H1 (cell line): ENCODE data around the gene STX7. TPM values are rescaled to one million over a fixed set of nuclear protein-coding genes. Genes with fewer than 3 reads are reported as not detected.

Experiments
- CTCF ChIA-PET: fragments of 300-600 bp; sonication (Branson Sonifier 250); formaldehyde crosslinking; loops from one replicate; lab custom pipeline; 2021; ENCODE audit not compliant: partially characterized antibody; lab: Charles Lee
- POLR2A ChIA-PET: fragments of 300-600 bp; sonication (Branson Sonifier 250); formaldehyde crosslinking; loops from one replicate; lab custom pipeline; 2021; ENCODE audit warnings: inconsistent platforms; ENCODE audit not compliant: partially characterized antibody; lab: Charles Lee
- DNase-seq, 2 experiments: peaks; one replicate each; pipeline versions ENCODE4 v3.0.0 to v3.0.0-alpha.2; 2010 to 2022; ENCODE audit warnings: low spot score in 2 of 2, low read depth in 1 of 2, mixed read lengths in 1 of 2
- FAIRE-seq: peaks from 2 replicates; lab custom pipeline; 2011; peaks lifted over from hg19 to GRCh38; lab: Jason Lieb, UNC
- H2AFZ ChIP-seq: 2 replicates; pipeline ENCODE4 v1.8.1; 2012; ENCODE audit warnings: low read length, inconsistent platforms
- H2AK5ac ChIP-seq: 2 replicates; pipeline ENCODE4 v1.6.1; 2013; ENCODE audit warnings: low read depth, low read length
- H2BK120ac ChIP-seq: replicated peaks from 2 replicates; pipeline ENCODE3; 2013; ENCODE audit warnings: low read depth, low read length, inconsistent platforms
- H2BK12ac ChIP-seq: 2 replicates; pipeline ENCODE4 v1.6.1; 2013; ENCODE audit warnings: low read depth, low read length
- H2BK15ac ChIP-seq: 2 replicates; pipeline ENCODE4 v1.6.1; 2013; ENCODE audit warnings: low read length
- H2BK20ac ChIP-seq: 2 replicates; pipeline ENCODE4 v1.6.1; 2013; ENCODE audit warnings: low read length
- H2BK5ac ChIP-seq: 2 replicates; pipeline ENCODE4 v1.6.1; 2013; ENCODE audit warnings: low read depth, low read length
- H3K14ac ChIP-seq: 2 replicates; pipeline ENCODE4 v1.6.1; 2013; ENCODE audit warnings: inconsistent platforms; ENCODE audit not compliant: insufficient read length
- H3K18ac ChIP-seq: 2 replicates; pipeline ENCODE4 v1.6.1; 2013; ENCODE audit warnings: low read length; ENCODE audit errors: extremely low read depth
- H3K23ac ChIP-seq: 2 replicates; pipeline ENCODE4 v1.6.1; 2013; ENCODE audit warnings: inconsistent platforms; ENCODE audit not compliant: insufficient read length
- H3K23me2 ChIP-seq: 2 replicates; pipeline ENCODE4 v1.6.1; 2013; ENCODE audit warnings: low read depth, low read length
- H3K27ac ChIP-seq: 2 replicates; pipeline ENCODE4 v1.6.1; 2011; ENCODE audit warnings: low read depth, low read length, inconsistent platforms
- H3K27me3 ChIP-seq, 4 experiments: replicated peaks in 1 of 4; 1 replicate in 1 of 4; 2 replicates in 3 of 4; pipeline versions ENCODE4 v1.6.1 to v1.8.1; 2011 to 2013; ENCODE audit warnings: low read length in 3 of 4, mild to moderate bottlenecking in 3 of 4, inconsistent platforms in 2 of 4, mixed read lengths in 2 of 4, moderate library complexity in 1 of 4; ENCODE audit not compliant: control insufficient read depth in 3 of 4, insufficient read depth in 3 of 4; ENCODE audit errors: extremely low read depth in 1 of 4
- H3K36me3 ChIP-seq, 4 experiments: 2 replicates each; pipeline versions ENCODE4 v1.6.1 to v1.8.1; 2011 to 2013; ENCODE audit warnings: mild to moderate bottlenecking in 4 of 4, low read length in 3 of 4, moderate library complexity in 2 of 4, control low read depth in 1 of 4, inconsistent platforms in 1 of 4; ENCODE audit not compliant: insufficient read depth in 4 of 4, control insufficient read depth in 2 of 4
- H3K4ac ChIP-seq: replicated peaks from 2 replicates; pipeline ENCODE3; 2013; ENCODE audit warnings: low read length, low read depth, mixed read lengths, inconsistent platforms; ENCODE audit not compliant: insufficient read length
- H3K4me1 ChIP-seq, 4 experiments: replicated peaks in 1 of 4; 1 replicate in 1 of 4; 2 replicates in 3 of 4; pipeline versions ENCODE4 v1.6.1 to v1.8.1; 2011 to 2013; ENCODE audit warnings: low read length in 3 of 4, inconsistent platforms in 2 of 4, mixed read lengths in 1 of 4; ENCODE audit not compliant: insufficient read depth in 4 of 4, control insufficient read depth in 3 of 4
- H3K4me2 ChIP-seq, 2 experiments: 2 replicates each; pipeline versions ENCODE4 v1.6.1 to v1.8.1; 2011 to 2013; ENCODE audit warnings: low read depth in 2 of 2, low read length in 2 of 2, control low read depth in 1 of 2, inconsistent platforms in 1 of 2, mild to moderate bottlenecking in 1 of 2; ENCODE audit not compliant: insufficient read depth in 1 of 2
- H3K4me3 ChIP-seq, 4 experiments: fragments of 200-600, 300-600 bp in 1 of 4; sonication (generic), shearing (Covaris generic), sonication (Bioruptor Twin) in 1 of 4; 2 replicates each; pipeline versions ENCODE4 v1.5.1 to v1.8.1; 2011 to 2016; ENCODE audit warnings: low read length in 4 of 4, low read depth in 3 of 4, control low read depth in 2 of 4, inconsistent platforms in 2 of 4, mild to moderate bottlenecking in 2 of 4, mixed read lengths in 1 of 4, moderate library complexity in 1 of 4; ENCODE audit not compliant: insufficient read depth in 2 of 4; ENCODE audit errors: extremely low read depth in 1 of 4
- H3K56ac ChIP-seq: replicated peaks from 2 replicates; pipeline ENCODE3; 2013; ENCODE audit warnings: low read depth, mild to moderate bottlenecking, mixed read lengths, low read length, inconsistent platforms; ENCODE audit not compliant: insufficient read length
- H3K79me1 ChIP-seq: 2 replicates; pipeline ENCODE4 v1.6.1; 2013; ENCODE audit warnings: low read depth, low read length, control low read depth
- H3K79me2 ChIP-seq, 2 experiments: 2 replicates each; pipeline versions ENCODE4 v1.6.1 to v1.8.1; 2012 to 2013; ENCODE audit warnings: low read length in 2 of 2, mild to moderate bottlenecking in 2 of 2, inconsistent platforms in 1 of 2; ENCODE audit not compliant: insufficient read depth in 2 of 2, control insufficient read depth in 1 of 2
- H3K9ac ChIP-seq, 4 experiments: replicated peaks in 1 of 4; 1 replicate in 1 of 4; 2 replicates in 3 of 4; pipeline versions ENCODE4 v1.6.1 to v1.8.1; 2011 to 2013; ENCODE audit warnings: low read depth in 3 of 4, low read length in 3 of 4, control low read depth in 2 of 4, mild to moderate bottlenecking in 2 of 4, moderate library complexity in 2 of 4, inconsistent platforms in 1 of 4; ENCODE audit errors: extremely low read depth in 1 of 4
- H3K9me3 ChIP-seq, 2 experiments: 2 replicates each; pipeline versions ENCODE4 v1.6.1 to v1.8.1; 2012 to 2013; ENCODE audit warnings: mild to moderate bottlenecking in 2 of 2, moderate library complexity in 2 of 2, control low read depth in 1 of 2, inconsistent platforms in 1 of 2, low read depth in 1 of 2, low read length in 1 of 2, mixed read lengths in 1 of 2; ENCODE audit not compliant: insufficient read depth in 2 of 2
- H4K20me1 ChIP-seq, 2 experiments: replicated peaks in 1 of 2; 2 replicates each; pipeline versions ENCODE3 to v1.8.1; 2011 to 2013; ENCODE audit warnings: inconsistent platforms in 2 of 2, low read length in 2 of 2, mild to moderate bottlenecking in 1 of 2; ENCODE audit not compliant: insufficient read depth in 2 of 2, control insufficient read depth in 1 of 2
- H4K5ac ChIP-seq: 2 replicates; pipeline ENCODE4 v1.6.1; 2013; ENCODE audit warnings: low read length, low read depth, mixed read lengths, inconsistent platforms; ENCODE audit not compliant: insufficient read length
- H4K8ac ChIP-seq: 2 replicates; pipeline ENCODE4 v1.8.0; 2013; ENCODE audit warnings: mild to moderate bottlenecking, moderate library complexity, low read length, inconsistent platforms; ENCODE audit not compliant: insufficient read depth; ENCODE audit errors: extremely low read depth
- H4K91ac ChIP-seq: replicated peaks from 2 replicates; pipeline ENCODE3; 2013; ENCODE audit warnings: low read length, mixed read lengths, inconsistent platforms; ENCODE audit not compliant: insufficient read length
- EZH2 ChIP-seq: fragments of 200-600 bp; sonication (generic); IDR thresholded peaks from 2 replicates; pipeline ENCODE4 v1.7.1; 2012; ENCODE audit warnings: low read depth, mild to moderate bottlenecking, moderate library complexity, low read length, inconsistent platforms; ENCODE audit not compliant: severe bottlenecking
- SUZ12 ChIP-seq: fragments of 200-600 bp; sonication (generic); IDR thresholded peaks from 2 replicates; pipeline ENCODE4 v1.6.1; 2012; ENCODE audit warnings: mild to moderate bottlenecking, inconsistent platforms, low read length, moderate library complexity, mixed read lengths
- WGBS, 2 experiments: shearing (Covaris generic) in 1 of 2; methylation state at CpG; one replicate each; pipeline versions ENCODE4 v1.1.6 to v1.1.7; 2013 to 2015; ENCODE audit warnings: low lambda C conversion rate in 2 of 2, mixed read lengths in 2 of 2, inconsistent platforms in 1 of 2, low coverage in 1 of 2, missing lambda C conversion rate in 1 of 2; ENCODE audit not compliant: insufficient replicate concordance in 2 of 2, insufficient coverage in 1 of 2, insufficient read length in 1 of 2; ENCODE audit errors: extremely low coverage in 1 of 2, missing lambda C conversion rate in 1 of 2; 5-methylcytosine and 5-hydroxymethylcytosine counted together
- polyA plus RNA-seq, 7 experiments: library from polyadenylated mRNA; depleted of rRNA in 3 of 7; stranded (reverse) in 5 of 7; unstranded in 2 of 7; fragments of >200 nt in 5 of 7; fragments of 200-250 nt in 2 of 7; gene quantifications; 1 replicate in 5 of 7; 2 replicates in 1 of 7; 4 replicates in 1 of 7; pipeline versions ENCODE4 v1.2.1 to v1.2.3, GENCODE V29; 2011 to 2013; ENCODE audit warnings: missing spikeins in 2 of 7, mixed read lengths in 2 of 7
- total RNA-seq: library from RNA; stranded (reverse); fragmentation: NEBNext Ultra II Directional; extraction: Animal tissue kit (Norgen Biotek cat#: 25700); gene quantifications from 2 replicates; pipeline ENCODE4 v1.2.1, GENCODE V29; 2021

STX7 gene
- total and polyA plus RNA-seq, 2 of the 8 experiments (the other 6 are each of a cell fraction or from before 2014, with no cell fraction given) = 5.7 to 27.9 TPM

- Histone ChIP-seq H3K4me3 (peak overlapping the region; percentile 63 to 79 (median 69)), H3K36me3 (no peaks in the 10 kb centered on the region), H3K18ac (no peak overlapping the region), H4K8ac (no peak overlapping the region), H4K91ac (no peak overlapping the region), H3K14ac (no peak overlapping the region), H3K23ac (no peak overlapping the region), H3K4me1 (no peaks in the 10 kb centered on the region; a peak in 2 of 7 replicates), H3K56ac (no peak overlapping the region), H4K20me1 (no peaks in the 10 kb centered on the region), H3K23me2 (peaks cover 12% of the 10 kb centered on the region), H2BK20ac (no peak overlapping the region), H2BK120ac (no peak overlapping the region), H3K9me3 (no peaks in the 10 kb centered on the region; a peak in 1 of 4 replicates), H2BK12ac (no peak overlapping the region), H2BK15ac (no peak overlapping the region), H3K27ac (no peak overlapping the region), H3K4me2 (peak overlapping the region; percentile 79 to 89), H2BK5ac (no peak overlapping the region), H3K79me2 (no peaks in the 10 kb centered on the region), H2AK5ac (no peak overlapping the region), H3K79me1 (no peaks in the 10 kb centered on the region), H4K5ac (no peak overlapping the region), H3K27me3 (peaks cover 6 to 43% (median 34%) of the 10 kb centered on the region in 4 experiments), H3K9ac (peak overlapping the region in 1 of 4 experiments; percentile 35; a peak in 2 of 7 replicates), H2AFZ (0 out of 2 replicates have a peak overlapping the region, but pooled peaks have one; percentile 62), H3K4ac (no peak overlapping the region)
- FAIRE-seq (no peak), DNase-seq (peak in 1 of 2 experiments; percentile 64)
- POLR2A ChIA-PET = interaction anchor here (1.0 kb wide), 1 partner anchor 8 kb away, joined by 3 read pairs; no protein-coding TSS in a partner anchor
- 10% methylated on average over 11 of the region's 11 CpGs; no CpG with 5 or more reads in 1 of the 2 experiments for WGBS, 2 experiments
- CTCF ChIA-PET = interaction anchor here (1.1 kb wide), 1 partner anchor 22 kb away, joined by 3 read pairs; no protein-coding TSS in a partner anchor
- peak; percentile 23; the same call in 1 of the 2 replicates for TF ChIP-seq SUZ12
- TF ChIP-seq EZH2 = no peak
Observed at GRCh38 chr6:132400555-132400882, 112.4 kb downstream of the STX7 start.
